HCT116 (cell line): ENCODE measurements around the gene LHX1. TPM values are rescaled to one million over a fixed set of nuclear protein-coding genes. Genes with fewer than 3 reads are reported as not detected.

Source experiments
- ATAC-seq: fragments of 200-7000 bp; cut with Tn5 transposase; 2 replicates; pipeline ENCODE4 v1.9.1; 2020; ENCODE audit warnings: mild to moderate bottlenecking, moderate library complexity
- BruUV-seq: library from RNA; stranded (reverse); fragments of 400-500 nt; replicated peaks from 2 replicates; lab custom pipeline; 2021; lab: Mats Ljungman, UMichigan
- CTCF ChIA-PET: fragments of 300-600 bp; sonication (Branson Sonifier 250); formaldehyde crosslinking; loops from one replicate; lab custom pipeline; 2021; ENCODE audit warnings: antibody characterized with exemption; lab: Charles Lee
- POLR2A ChIA-PET: fragments of 300-600, 350-600 bp; sonication (Branson Sonifier 250); formaldehyde crosslinking; loops from one replicate; lab custom pipeline; 2021; ENCODE audit warnings: antibody characterized with exemption; lab: Charles Lee
- RAD21 ChIA-PET, 2 experiments: fragments of 300-600 bp; sonication (Branson Sonifier 250); formaldehyde crosslinking; loops; one replicate each; lab custom pipeline; 2023; ENCODE audit warnings: low total read pairs in 2 of 2; ENCODE audit not compliant: uncharacterized antibody in 2 of 2, unreplicated experiment in 2 of 2, low non-redundant PET in 1 of 2; lab: Charles Lee
- DNase-seq: peaks from one replicate; pipeline ENCODE4 v3.0.0-alpha.2; 2010; ENCODE audit warnings: low read depth, low spot score
- H2AFZ ChIP-seq: fragments of 200-600 bp; shearing (Covaris generic), sonication (generic); 2 replicates; pipeline ENCODE4 v1.6.1; 2017; ENCODE audit warnings: low read depth, mixed run types, mixed read lengths, antibody characterized with exemption, low read length; ENCODE audit not compliant: poor library complexity, severe bottlenecking
- H3K27ac ChIP-seq: 2 replicates; pipeline ENCODE4 v1.5.1; 2012; ENCODE audit warnings: low read depth, low read length
- H3K27me3 ChIP-seq: fragments of 200-600 bp; sonication (generic); 2 replicates; pipeline ENCODE4 v1.6.1; 2016; ENCODE audit warnings: mixed run types, low read length, mixed read lengths; ENCODE audit not compliant: insufficient read depth
- H3K36me3 ChIP-seq, 2 experiments: fragments of 200-500 bp in 1 of 2; fragments of 200-600 bp in 1 of 2; sonication (Bioruptor generic) in 1 of 2; sonication (generic) in 1 of 2; 2 replicates each; pipeline versions ENCODE4 v1.5.1 to v1.6.1; 2014 to 2016; ENCODE audit warnings: low read length in 2 of 2, inconsistent platforms in 1 of 2, mixed read lengths in 1 of 2, mixed run types in 1 of 2; ENCODE audit not compliant: insufficient read depth in 2 of 2, control insufficient read depth in 1 of 2
- H3K4me1 ChIP-seq, 2 experiments: fragments of 200-600 bp in 1 of 2; sonication (generic) in 1 of 2; 2 replicates each; pipeline versions ENCODE4 v1.5.1 to v1.6.1; 2012 to 2017; ENCODE audit warnings: low read length in 2 of 2, inconsistent platforms in 1 of 2, mild to moderate bottlenecking in 1 of 2, mixed read lengths in 1 of 2, mixed run types in 1 of 2, moderate library complexity in 1 of 2; ENCODE audit not compliant: insufficient read depth in 2 of 2, control insufficient read depth in 1 of 2
- H3K4me2 ChIP-seq: fragments of 200-600 bp; sonication (generic); 2 replicates; pipeline ENCODE4 v1.6.1; 2017; ENCODE audit warnings: mixed run types, low read length, mixed read lengths
- H3K4me3 ChIP-seq, 2 experiments: fragments of 200-600 bp in 1 of 2; sonication (generic) in 1 of 2; replicated peaks in 1 of 2; 2 replicates each; pipeline ENCODE4 v1.5.1; 2011 to 2016; ENCODE audit warnings: low read length in 2 of 2, control low read depth in 1 of 2, low read depth in 1 of 2, mild to moderate bottlenecking in 1 of 2, mixed read lengths in 1 of 2, mixed run types in 1 of 2
- H3K79me2 ChIP-seq: fragments of 200-600 bp; sonication (generic); 2 replicates; pipeline ENCODE4 v1.6.1; 2017; ENCODE audit warnings: mild to moderate bottlenecking, mixed run types, low read length, moderate library complexity, mixed read lengths; ENCODE audit not compliant: insufficient read depth
- H3K9ac ChIP-seq: fragments of 200-600 bp; sonication (generic); 2 replicates; pipeline ENCODE4 v1.6.1; 2016; ENCODE audit warnings: low read length, mixed read lengths
- H3K9me2 ChIP-seq: fragments of 200-600 bp; sonication (generic), shearing (Covaris generic); 2 replicates; pipeline ENCODE4 v1.6.1; 2017; ENCODE audit warnings: mixed run types, mild to moderate bottlenecking, moderate library complexity; ENCODE audit not compliant: insufficient read depth
- H3K9me3 ChIP-seq, 2 experiments: fragments of 200-500 bp in 1 of 2; fragments of 200-600 bp in 1 of 2; sonication (Bioruptor generic) in 1 of 2; sonication (generic) in 1 of 2; 2 replicates each; pipeline ENCODE4 v1.6.1; 2014 to 2017; ENCODE audit warnings: low read length in 2 of 2, mixed read lengths in 2 of 2, inconsistent platforms in 1 of 2, low read depth in 1 of 2, mild to moderate bottlenecking in 1 of 2, mixed run types in 1 of 2, moderate library complexity in 1 of 2; ENCODE audit not compliant: control insufficient read depth in 1 of 2, insufficient read depth in 1 of 2
- H4K20me1 ChIP-seq: fragments of 200-600 bp; sonication (generic), shearing (Covaris generic); 2 replicates; pipeline ENCODE4 v1.6.1; 2017; ENCODE audit warnings: mixed run types, mild to moderate bottlenecking, moderate library complexity; ENCODE audit not compliant: insufficient read depth
- CEBPB ChIP-seq: IDR thresholded peaks from 2 replicates; pipeline ENCODE4 v1.6.1; 2012; ENCODE audit warnings: low read depth
- EZH2phosphoT487 ChIP-seq: fragments of 200-600 bp; IDR thresholded peaks from 2 replicates; pipeline ENCODE4 v1.6.1; 2018; ENCODE audit warnings: antibody characterized with exemption, borderline replicate concordance
- FOSL1 ChIP-seq: IDR thresholded peaks from 2 replicates; pipeline ENCODE4 v1.6.1; 2012; ENCODE audit warnings: low read depth
- JUND ChIP-seq: IDR thresholded peaks from 2 replicates; pipeline ENCODE4 v1.6.1; 2012
- POLR2A ChIP-seq: IDR thresholded peaks from 2 replicates; pipeline ENCODE4 v1.7.0; 2011; ENCODE audit warnings: borderline replicate concordance; ENCODE audit not compliant: insufficient read depth, insufficient read length; ENCODE audit errors: extremely low read depth
- POLR2AphosphoS5 ChIP-seq: IDR thresholded peaks from 2 replicates; pipeline ENCODE4 v1.6.1; 2011; ENCODE audit warnings: mild to moderate bottlenecking, low read depth, low read length, moderate library complexity
- RAD21 ChIP-seq: IDR thresholded peaks from 2 replicates; pipeline ENCODE4 v1.6.1; 2012; ENCODE audit warnings: low read depth, mild to moderate bottlenecking
- SP1 ChIP-seq: IDR thresholded peaks from 2 replicates; pipeline ENCODE4 v1.6.1; 2012; ENCODE audit warnings: low read depth
- SRF ChIP-seq: IDR thresholded peaks from 2 replicates; pipeline ENCODE4 v1.6.1; 2012; ENCODE audit warnings: low read depth
- TCF7L2 ChIP-seq: IDR thresholded peaks from 2 replicates; pipeline ENCODE4 v1.7.0; 2011; ENCODE audit warnings: borderline replicate concordance, inconsistent platforms; ENCODE audit not compliant: insufficient read depth, insufficient read length; ENCODE audit errors: extremely low read depth
- YY1 ChIP-seq: IDR thresholded peaks from 2 replicates; pipeline ENCODE4 v1.6.1; 2011; ENCODE audit warnings: low read length, low read depth, moderate library complexity, mild to moderate bottlenecking; ENCODE audit not compliant: insufficient replicate concordance; ENCODE audit errors: extremely low read depth
- ZFX ChIP-seq: fragments of 450-650 bp; IDR thresholded peaks from 2 replicates; pipeline ENCODE4 v1.6.1; 2017
- ZNF274 ChIP-seq: fragments of 200-500 bp; sonication (Bioruptor generic); IDR thresholded peaks from 2 replicates; pipeline ENCODE4 v1.6.1; 2014; ENCODE audit warnings: mild to moderate bottlenecking, low read depth, low read length, inconsistent platforms
- intact Hi-C: fragments of 100-400 bp; cut with micrococcal nuclease; formaldehyde crosslinking; loops from 2 replicates; pipeline ENCODE4 v1.10.0; 2022
- total RNA-seq: library from RNA; stranded (reverse); gene quantifications from one replicate; pipeline ENCODE4 v1.2.1, GENCODE V29; 2021; ENCODE audit not compliant: unreplicated experiment

LHX1 gene
- total RNA-seq, 1 experiment from 2014 or later = 0.44 TPM

DNA sequence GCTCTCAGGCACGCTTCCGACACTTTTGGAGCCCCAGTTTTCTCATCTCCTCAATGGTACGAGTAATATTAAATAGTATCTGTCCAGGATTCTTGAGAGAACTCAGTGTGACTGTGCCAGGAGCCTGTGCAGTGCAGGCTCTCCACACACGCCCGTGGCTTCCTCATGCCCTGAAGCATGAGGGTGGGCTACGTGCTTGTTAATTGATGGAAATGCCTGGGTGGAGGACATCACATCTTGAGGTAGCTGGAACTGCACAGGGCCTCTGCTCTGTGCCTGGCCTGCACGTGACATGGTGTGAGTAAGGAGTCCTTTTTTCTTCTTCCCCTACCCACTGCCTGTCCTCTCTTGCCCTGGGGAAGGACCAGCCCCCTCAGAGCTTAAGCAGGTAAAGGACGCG lies 43.1 kb upstream of the LHX1 start:
- Histone ChIP-seq H3K9me3 (no peaks in the 10 kb centered on the region), H3K27me3 (no peaks in the 10 kb centered on the region), H4K20me1 (no peaks in the 10 kb centered on the region), H2AFZ (no peak overlapping the region), H3K4me3 (no peak overlapping the region), H3K9ac (no peak overlapping the region), H3K79me2 (no peaks in the 10 kb centered on the region), H3K27ac (no peak overlapping the region), H3K4me2 (no peak overlapping the region), H3K9me2 (no peaks in the 10 kb centered on the region), H3K4me1 (no peaks in the 10 kb centered on the region; a peak in 1 of 4 replicates), H3K36me3 (no peaks in the 10 kb centered on the region)
- intact Hi-C loops = no loop called here
- ATAC-seq (no peak), DNase-seq (no peak)
- RAD21 ChIA-PET = no interaction called here
- no peak for TF ChIP-seq ZFX
- no peak for TF ChIP-seq RAD21
- no peak for TF ChIP-seq CEBPB
- TF ChIP-seq TCF7L2 = no peak
- TF ChIP-seq ZNF274 = no peak
- no peak for TF ChIP-seq YY1
- no peak for TF ChIP-seq EZH2phosphoT487
- TF ChIP-seq SRF = no peak
- POLR2A ChIA-PET = interaction anchor here (0.6 kb wide), 1 partner anchor 30 kb away, joined by 4 read pairs; no protein-coding TSS in a partner anchor
- BruUV-seq = no TSS peak
- CTCF ChIA-PET = no interaction called here

DNA sequence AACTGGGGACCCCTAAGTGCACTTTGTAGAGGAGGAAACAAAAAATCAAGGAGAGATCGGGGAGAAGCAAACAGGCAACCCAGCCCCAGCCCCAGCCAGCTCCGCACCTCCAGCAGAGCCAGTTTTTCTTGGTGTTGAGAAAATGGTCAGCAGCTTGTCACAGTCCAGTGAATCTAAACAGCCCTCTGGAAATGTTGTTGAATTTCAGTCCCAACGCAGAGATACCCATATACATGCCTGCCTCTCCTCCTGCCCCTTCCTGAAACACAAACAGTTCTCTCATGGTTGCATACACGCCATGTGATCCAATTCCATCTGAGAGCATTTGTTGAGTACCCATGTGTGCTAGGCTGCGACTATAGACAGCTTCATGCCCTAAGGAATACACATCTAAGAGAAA lies 42.4 kb upstream of the LHX1 start:
- ChIA-PET POLR2A (interaction anchor here (0.6 kb wide), 1 partner anchor 31 kb away, joined by 4 read pairs; no protein-coding TSS in a partner anchor), RAD21 (no interaction called here), CTCF (no interaction called here)
- H4K20me1 ChIP-seq = no peaks in the 10 kb centered on the region
- no peak overlapping the region for H3K27ac ChIP-seq
- H3K4me3 ChIP-seq = no peak overlapping the region
- ATAC-seq (no peak), DNase-seq (no peak)
- H3K4me2 ChIP-seq = no peak overlapping the region
- TF ChIP-seq FOSL1 = no peak
- no peak for TF ChIP-seq POLR2A
- no peak for TF ChIP-seq SP1
- no peak for TF ChIP-seq POLR2AphosphoS5
- TF ChIP-seq JUND = no peak
- BruUV-seq = no TSS peak
- no peaks in the 10 kb centered on the region for H3K9me2 ChIP-seq
- H3K27me3 ChIP-seq = no peaks in the 10 kb centered on the region
- no peaks in the 10 kb centered on the region; a peak in 1 of 4 replicates for H3K4me1 ChIP-seq
- H3K9me3 ChIP-seq = no peaks in the 10 kb centered on the region
- H3K9ac ChIP-seq = no peak overlapping the region
- no peaks in the 10 kb centered on the region for H3K79me2 ChIP-seq
- intact Hi-C loops = no loop called here
- no peaks in the 10 kb centered on the region for H3K36me3 ChIP-seq
- H2AFZ ChIP-seq = no peak overlapping the region
